GM12873 (cell line): ENCODE data around the gene CDC25B.

Experiments
- CTCF ChIP-seq: IDR thresholded peaks from 2 replicates; pipeline ENCODE4 v1.5.1; 2012; ENCODE audit warnings: low read depth, mild to moderate bottlenecking, moderate library complexity, low read length, control low read depth; ENCODE audit not compliant: insufficient read depth; ENCODE audit errors: missing control alignments

The CDC25B gene

GRCh38 chr20:3803289-3803688 is 7.2 kb downstream of the CDC25B start:
- TF ChIP-seq CTCF: no peak

- TF ChIP-seq CTCF: no peak
These were observed 7.7 kb downstream of the CDC25B start for GRCh38 chr20:3803854-3804253.

GRCh38 chr20:3804254-3804751 is 8.2 kb downstream of the CDC25B start:
- TF ChIP-seq CTCF: no peak

GRCh38 chr20:3804781-3805180 is 8.7 kb downstream of the CDC25B start:
- TF ChIP-seq CTCF: no peak

DNA sequence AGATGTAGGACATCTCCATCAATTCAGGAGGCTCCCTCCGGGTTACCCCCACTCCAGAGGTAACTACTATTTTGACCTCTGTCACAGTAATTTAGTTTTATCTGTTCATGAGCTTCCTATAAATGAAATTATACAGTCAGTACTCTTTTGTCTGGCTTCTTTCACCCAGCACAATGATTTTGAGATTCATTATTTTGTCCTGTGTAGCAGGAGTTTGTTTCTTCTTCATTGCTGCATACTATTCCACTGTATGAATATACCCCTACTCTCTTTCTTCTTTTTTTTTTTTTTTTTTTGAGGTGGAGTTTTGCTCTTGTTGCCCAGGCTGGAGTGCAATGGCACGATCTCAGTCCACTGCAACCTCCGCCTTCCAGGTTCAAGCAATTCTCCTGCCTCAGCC is 12.4 kb downstream of the CDC25B start:
- no peak for TF ChIP-seq CTCF

- TF ChIP-seq CTCF: no peak
These were observed 15.6 kb downstream of the CDC25B start for GRCh38 chr20:3811467-3812258.

- TF ChIP-seq CTCF: no peak
These were observed 16.2 kb downstream of the CDC25B start for GRCh38 chr20:3812259-3812681.
